CD4-positive, alpha-beta T cell treated with Interleukin-1 beta for 1 hour (primary cell): ENCODE measurements around the gene EME1.

Source experiments
- DNase-seq, 2 donors: peaks; one replicate each; pipeline ENCODE4 v3.0.0-alpha.2; 2020 to 2022

The EME1 gene

DNA sequence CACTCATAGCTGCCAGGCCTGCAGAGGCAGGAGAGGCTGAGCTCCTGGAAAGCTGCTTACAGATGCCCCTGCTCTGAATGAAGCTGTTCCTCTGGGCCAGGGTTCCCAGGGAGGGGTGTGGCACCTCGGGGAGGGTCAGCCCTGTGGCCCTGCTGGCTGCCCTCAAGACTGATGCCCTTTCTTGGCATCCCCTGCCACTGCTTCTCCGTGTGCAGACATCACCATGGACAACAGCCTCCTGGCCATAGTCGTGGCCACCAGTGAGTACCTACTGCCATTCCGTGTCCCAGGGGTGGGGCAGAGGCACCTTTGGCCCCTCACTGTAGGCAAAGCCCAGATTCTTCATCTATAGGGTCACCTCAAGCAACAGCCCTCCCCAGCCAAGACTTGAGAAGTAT lies 9.0 kb upstream of the EME1 start:
- DNase-seq: no peak

DNA sequence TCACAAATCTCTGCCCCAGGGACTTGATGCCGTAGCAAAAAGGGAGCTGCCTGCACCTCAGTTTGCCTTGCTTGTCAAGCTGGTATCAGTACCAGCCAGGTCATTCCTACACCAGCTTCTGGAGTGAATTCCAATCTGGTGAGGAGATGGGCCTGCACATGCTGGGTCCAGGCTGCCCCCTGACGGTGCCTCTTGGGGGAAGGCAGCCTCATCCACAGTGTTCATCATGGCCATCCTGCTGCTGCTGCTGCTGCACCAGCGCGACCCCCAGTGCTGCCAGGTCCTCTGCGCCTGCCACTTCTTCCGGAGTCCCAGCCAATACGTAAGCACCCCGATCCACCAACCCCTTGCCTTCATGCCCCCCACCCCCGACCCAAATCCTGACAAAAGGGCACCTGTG lies 8.3 kb upstream of the EME1 start:
- DNase-seq: no peak

DNA sequence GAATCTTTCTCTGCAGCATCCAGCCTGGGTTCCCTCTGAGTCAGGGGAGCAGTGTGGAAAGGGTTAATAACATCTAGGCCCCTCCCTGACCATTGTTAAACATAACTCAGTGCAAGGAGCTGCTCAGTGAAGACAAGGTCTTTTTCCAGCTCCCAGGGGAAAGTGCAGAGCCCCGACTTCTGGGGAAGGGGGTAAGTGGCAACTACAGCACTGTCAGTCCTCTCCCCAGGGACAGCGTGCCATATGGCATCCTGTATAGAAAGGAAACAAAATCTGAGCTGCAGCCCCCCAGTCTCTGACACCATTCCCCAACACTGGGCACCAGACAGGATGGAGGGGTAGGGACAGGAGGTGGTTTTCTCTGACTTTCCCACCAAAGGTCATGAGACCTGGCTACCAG lies 7.9 kb upstream of the EME1 start:
- no peak for DNase-seq

- DNase-seq: no peak
Measured at GRCh38 chr17:50365649-50366393, 7.2 kb upstream of the EME1 start.

DNA sequence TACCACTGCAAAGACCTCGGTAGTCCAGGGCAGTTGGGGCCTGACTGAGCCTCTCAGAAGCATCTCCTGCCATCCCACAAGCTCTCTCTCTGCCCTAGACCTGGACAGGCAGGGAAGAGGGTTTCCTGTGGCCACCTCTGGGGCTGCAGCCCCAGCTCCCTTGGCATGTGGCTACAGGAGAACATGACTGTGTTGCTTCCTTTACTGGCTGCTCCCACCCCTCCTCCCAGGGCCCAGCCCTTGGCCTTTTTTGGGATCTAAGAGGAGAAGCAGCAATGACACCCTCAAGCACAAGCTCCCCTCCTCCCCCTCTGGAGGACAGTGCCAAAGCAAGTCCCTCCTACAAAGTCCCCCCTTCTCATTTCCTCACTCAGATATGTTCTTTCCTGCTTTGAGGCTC lies 5.6 kb upstream of the EME1 start:
- no peak for DNase-seq

- DNase-seq: no peak
Measured at GRCh38 chr17:50370052-50370451, 3.0 kb upstream of the EME1 start.

DNA sequence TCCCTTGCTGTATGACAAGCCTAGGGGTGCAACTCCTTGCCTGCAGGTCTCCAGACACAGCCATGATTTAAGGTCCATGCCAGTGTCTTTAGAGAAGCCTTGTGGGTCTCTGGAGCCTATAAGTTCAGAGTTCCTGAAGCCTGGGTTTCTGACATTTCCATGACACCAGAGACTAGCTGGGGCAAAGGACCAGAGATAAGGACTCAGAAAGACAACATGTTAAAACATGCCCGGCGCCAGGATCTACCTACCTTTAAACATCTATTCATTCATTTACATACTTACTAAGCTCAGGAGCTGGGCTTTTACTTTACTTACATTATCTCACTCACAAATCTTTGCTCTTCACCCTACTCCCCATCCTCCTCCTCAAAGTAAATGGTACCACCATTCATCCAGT lies 1.5 kb upstream of the EME1 start:
- no peak for DNase-seq

GRCh38 chr17:50372222-50372757 lies 739 bp upstream of the EME1 start:
- DNase-seq: no peak

- no peak for DNase-seq
Measured at GRCh38 chr17:50373705-50374104, 676 bp downstream of the EME1 start.

GRCh38 chr17:50375858-50376538 lies 3.0 kb downstream of the EME1 start:
- no peak for DNase-seq

GRCh38 chr17:50379351-50380132 lies 6.5 kb downstream of the EME1 start:
- no peak for DNase-seq

DNA sequence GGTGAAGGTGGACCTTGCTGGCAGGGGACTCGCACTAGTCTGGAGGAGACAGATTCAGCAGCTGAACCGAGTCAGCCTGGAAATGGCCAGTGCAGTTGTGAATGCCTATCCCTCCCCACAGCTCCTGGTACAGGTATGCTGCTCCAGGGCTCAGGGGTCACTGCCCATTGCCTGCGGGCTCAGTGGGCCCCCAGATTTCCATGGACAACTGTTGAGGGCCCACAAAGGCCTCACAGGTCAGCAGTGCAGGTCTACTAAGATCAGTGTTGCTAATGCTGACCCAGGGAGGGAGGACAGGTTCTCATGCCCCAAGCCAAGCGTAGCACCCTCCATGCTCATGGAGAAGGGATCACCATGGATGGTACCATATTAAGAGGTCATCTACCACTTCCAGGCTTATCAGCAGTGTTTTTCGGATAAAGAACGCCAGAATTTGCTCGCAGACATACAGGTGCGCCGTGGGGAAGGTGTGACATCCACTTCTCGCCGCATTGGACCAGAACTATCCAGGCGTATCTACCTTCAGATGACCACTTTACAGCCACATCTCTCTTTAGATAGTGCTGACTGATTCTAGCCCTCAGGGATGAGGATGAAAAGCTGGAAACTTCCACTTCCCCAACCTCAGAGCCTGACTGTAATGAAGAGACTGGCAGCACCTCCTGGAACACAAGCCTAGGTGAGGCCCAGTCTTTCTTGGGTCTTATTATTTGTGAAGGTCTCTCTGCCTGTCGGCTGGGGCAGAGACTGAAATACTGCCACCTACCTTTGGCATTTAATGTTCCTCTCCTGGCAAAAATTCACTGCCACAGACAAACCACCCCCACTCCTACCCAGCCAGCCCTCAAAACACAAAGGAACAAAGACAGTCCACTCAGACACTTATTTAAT lies 7.6 kb downstream of the EME1 start:
- DNase-seq: no peak

GRCh38 chr17:50381260-50381815 lies 8.3 kb downstream of the EME1 start:
- DNase-seq: no peak

- DNase-seq: no peak
Measured at GRCh38 chr17:50381920-50382319, 8.9 kb downstream of the EME1 start.

- no peak for DNase-seq
Measured at GRCh38 chr17:50382931-50383330, 9.9 kb downstream of the EME1 start.

GRCh38 chr17:50386510-50386909 lies 13.5 kb downstream of the EME1 start:
- no peak for DNase-seq

GRCh38 chr17:50388728-50389127 lies 15.7 kb downstream of the EME1 start:
- no peak for DNase-seq

- DNase-seq: no peak
Measured at GRCh38 chr17:50389534-50389933, 16.5 kb downstream of the EME1 start.

DNA sequence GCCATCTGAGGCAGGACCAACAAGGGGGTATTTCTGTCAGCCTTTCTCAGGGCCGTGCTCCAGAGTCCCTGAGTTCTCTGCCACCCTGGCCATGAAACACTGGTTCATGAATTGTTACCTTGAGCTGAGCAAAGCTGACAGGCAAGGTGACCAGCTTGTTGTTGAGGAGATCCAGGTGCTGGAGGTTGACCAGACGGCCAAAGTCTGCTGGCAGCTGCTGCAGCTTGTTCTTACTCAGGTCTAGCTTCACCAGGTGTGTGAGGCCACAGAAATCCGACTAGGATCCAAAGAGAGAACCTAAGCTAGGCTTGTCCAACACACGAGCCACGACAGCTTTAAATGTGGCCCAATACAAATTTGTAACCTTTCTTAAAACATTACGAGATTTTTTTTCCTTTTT lies 19.6 kb downstream of the EME1 start:
- no peak for DNase-seq

DNA sequence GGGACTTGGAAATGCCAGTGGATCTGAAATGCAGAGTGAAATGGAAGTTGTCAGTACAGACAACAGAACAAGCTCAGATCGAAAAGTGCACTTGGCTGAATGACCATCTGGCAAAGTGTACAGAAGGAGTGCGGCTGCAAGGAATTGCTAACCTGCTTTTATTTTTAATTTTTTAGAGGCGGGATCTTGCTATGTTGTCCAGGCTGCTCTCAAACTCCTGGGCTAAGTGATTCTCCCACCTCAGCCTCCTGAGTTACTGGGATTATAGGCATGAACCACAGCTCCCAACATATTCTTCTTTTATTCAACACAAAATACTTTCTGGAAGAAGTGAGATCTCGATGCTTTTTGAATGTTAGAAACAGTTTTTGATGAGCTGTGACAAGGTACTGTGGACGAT lies 20.7 kb downstream of the EME1 start:
- no peak for DNase-seq

GRCh38 chr17:50394711-50395110 lies 21.7 kb downstream of the EME1 start:
- DNase-seq: no peak
